GM18499 (cell line): ENCODE results near the gene C3orf62.
"Not testable (repeated sequence)": the region's sequence is repeated elsewhere in the genome, so short reads cannot be mapped to it uniquely, and the experiment has no call there.

Experiments
- ATAC-seq: cut with Tn5 transposase; IDR thresholded peaks from one replicate; pipeline ENCODE4 v1.9.1; 2021; ENCODE audit warnings: moderate number of reproducible peaks; ENCODE audit not compliant: insufficient read depth, unreplicated experiment

The C3orf62 gene

GRCh38 chr3:49270156-49270500 lies 6.9 kb downstream of the C3orf62 start:
- no peak for ATAC-seq

GRCh38 chr3:49269443-49270155 lies 7.4 kb downstream of the C3orf62 start:
- ATAC-seq = no peak

GRCh38 chr3:49266410-49267095 lies 10.5 kb downstream of the C3orf62 start:
- ATAC-seq = no peak

- ATAC-seq = no peak
These were observed 11.2 kb downstream of the C3orf62 start for GRCh38 chr3:49265661-49266386.

GRCh38 chr3:49263159-49263889 lies 13.7 kb downstream of the C3orf62 start:
- ATAC-seq = no peak

- ATAC-seq = no peak
These were observed 16.2 kb downstream of the C3orf62 start for GRCh38 chr3:49260806-49261324.

GRCh38 chr3:49257187-49257586 lies 19.8 kb downstream of the C3orf62 start:
- no peak for ATAC-seq

GRCh38 chr3:49255718-49256511 lies 21.1 kb downstream of the C3orf62 start:
- ATAC-seq = no peak

- ATAC-seq = no peak
These were observed 21.9 kb downstream of the C3orf62 start for GRCh38 chr3:49255112-49255511.

- ATAC-seq = no peak
These were observed 23.5 kb downstream of the C3orf62 start for GRCh38 chr3:49253512-49253911.

- no peak for ATAC-seq
These were observed 28.2 kb downstream of the C3orf62 start for GRCh38 chr3:49248840-49249227.

GRCh38 chr3:49244581-49245205 lies 32.3 kb downstream of the C3orf62 start:
- ATAC-seq = no peak

GRCh38 chr3:49240091-49240490 lies 36.9 kb downstream of the C3orf62 start:
- ATAC-seq = not testable (repeated sequence)

GRCh38 chr3:49238274-49239127 lies 38.5 kb downstream of the C3orf62 start:
- peak; percentile 60 for ATAC-seq

- ATAC-seq = no peak
These were observed 39.7 kb downstream of the C3orf62 start for GRCh38 chr3:49237344-49237743.

GRCh38 chr3:49236226-49236625 lies 40.8 kb downstream of the C3orf62 start:
- ATAC-seq = no peak

- ATAC-seq = not testable (repeated sequence)
These were observed 48.2 kb downstream of the C3orf62 start for GRCh38 chr3:49228817-49229216.

GRCh38 chr3:49222002-49222401 lies 55.0 kb downstream of the C3orf62 start:
- no peak for ATAC-seq
